Pancreas (tissue), 10 donors: ENCODE results near the gene S100A9. TPM values are rescaled to one million over a fixed set of nuclear protein-coding genes. Genes with fewer than 3 reads are reported as not detected.

Experiments used
- ATAC-seq, 4 donors: fragments of 200-7000 bp; cut with Tn5 transposase; one replicate each; pipeline versions ENCODE4 v1.8.0 to v1.9.1; 2020; ENCODE audit warnings: mild to moderate bottlenecking in 4 of 4, moderate library complexity in 4 of 4
- DNase-seq, 6 donors: peaks; one replicate each; pipeline ENCODE4 v3.0.0-alpha.2; 2020
- FAIRE-seq: peaks from 2 replicates; lab custom pipeline; 2012; peaks lifted over from hg19 to GRCh38; lab: Jason Lieb, UNC
- H3K27ac ChIP-seq, 4 donors: fragments of 200-600 bp; sonication (generic); 1 replicate in 3 of 4; 2 replicates in 1 of 4; pipeline versions ENCODE4 v1.5.0 to v1.8.0; 2020
- H3K27me3 ChIP-seq, 4 donors: fragments of 200-600 bp; one replicate each; pipeline ENCODE4 v1.8.0; 2021
- H3K36me3 ChIP-seq, 3 donors: fragments of 200-600 bp; sonication (generic) in 1 of 3; one replicate each; pipeline versions ENCODE4 v1.5.0 to v1.8.0; 2020 to 2021
- H3K4me1 ChIP-seq, 3 donors: fragments of 200-600 bp; one replicate each; pipeline ENCODE4 v1.8.0; 2021
- H3K4me3 ChIP-seq, 4 donors: fragments of 200-600 bp; sonication (generic) in 2 of 4; one replicate each; pipeline versions ENCODE4 v1.5.0 to v1.8.0; 2020 to 2021
- H3K9me3 ChIP-seq, 4 donors: fragments of 200-600 bp; one replicate each; pipeline ENCODE4 v1.8.0; 2021
- CTCF ChIP-seq, 4 donors: fragments of 200-600 bp; sonication (generic) in 3 of 4; IDR thresholded peaks; one replicate each; pipeline versions ENCODE4 v1.5.0 to v1.8.0; 2021; ENCODE audit warnings: antibody characterized with exemption in 4 of 4
- WGBS, 2 donors: extraction: QIAGEN DNeasy Blood & Tissue Kit; methylation state at CpG; one replicate each; pipeline ENCODE4 v1.1.7; 2013; 5-methylcytosine and 5-hydroxymethylcytosine counted together
- intact Hi-C, 3 donors: fragments of 100-400 bp; cut with DNase I; formaldehyde crosslinking; loops; one replicate each; pipeline versions ENCODE4 v1.11.1 to v1.14.2; 2022
- polyA plus RNA-seq, 2 donors: library from polyadenylated mRNA; stranded (reverse); fragments of 200-250 nt; gene quantifications; one replicate each; pipeline ENCODE4 v1.2.3, GENCODE V29; 2013
- total RNA-seq, 6 donors: library from RNA; stranded (reverse); fragmentation: NEBNext Ultra II Directional in 4 of 6; extraction: Animal tissue kit (Norgen Biotek cat#: 25700) in 4 of 6; gene quantifications; one replicate each; pipeline versions ENCODE4 v1.2.1 to v1.2.4, GENCODE V29; 2021 to 2023
- donor health status: healthy with polysubstance abuse.
- donor health status: DM: no; HTN: no; CAD: no; lungs with moderate emphysema.
- donor health status: DM: no; HTN: no; CAD: no.
- donor health status: control.
- donor health status: control.
- donor health status: Bipolar disorder and iron deficiency.
- donor health status: DM: yes; HTN: yes; CAD: no.
- donor health status: DM: no; HTN: no; CAD: no.
- donor health status: DM: no; HTN: no; CAD: no.
- donor health status: DM: yes; HTN: yes; CAD: no.

S100A9 gene
- total and polyA plus RNA-seq, 8 donors, result 3.9 to 79.6 (median 36.8) TPM

- Histone ChIP-seq H3K4me1 (no peaks in the 10 kb centered on the region), H3K27ac (no peak overlapping the region), H3K4me3 (no peak overlapping the region), H3K9me3 (no peaks in the 10 kb centered on the region), H3K36me3 (no peaks in the 10 kb centered on the region), H3K27me3 (no peaks in the 10 kb centered on the region)
- no peak for DNase-seq
- no peak for FAIRE-seq
- WGBS, 2 donors, result 79 to 88% methylated on average over 10 of the region's 10 CpGs
- no peak for TF ChIP-seq CTCF (IDR thresholded peaks at IDR 0.05)
- ATAC-seq, result no peak
- intact Hi-C loops, result no loop called here
These were observed 17.3 kb upstream of the S100A9 start for GRCh38 chr1:153340356-153340755.

GRCh38 chr1:153341431-153341934 lies 16.2 kb upstream of the S100A9 start:
- ATAC-seq, result no peak
- intact Hi-C loops, result no loop called here
- Histone ChIP-seq H3K27ac (no peak overlapping the region), H3K27me3 (no peaks in the 10 kb centered on the region), H3K4me3 (no peak overlapping the region), H3K36me3 (no peaks in the 10 kb centered on the region), H3K9me3 (no peaks in the 10 kb centered on the region), H3K4me1 (no peaks in the 10 kb centered on the region)
- no peak for FAIRE-seq
- no peak for DNase-seq
- TF ChIP-seq CTCF (IDR thresholded peaks at IDR 0.05), result no peak
- WGBS, 2 donors, result 82 to 87% methylated on average over 4 of the region's 4 CpGs

GRCh38 chr1:153342178-153342577 lies 15.5 kb upstream of the S100A9 start:
- no peaks in the 10 kb centered on the region for H3K36me3 ChIP-seq
- intact Hi-C loops, result no loop called here
- TF ChIP-seq CTCF (IDR thresholded peaks at IDR 0.05), result no peak
- H3K27me3 ChIP-seq, result no peaks in the 10 kb centered on the region
- ATAC-seq, result no peak
- 61 to 70% methylated on average over 3 of the region's 3 CpGs for WGBS, 2 donors
- FAIRE-seq, result no peak
- H3K4me3 ChIP-seq, result no peak overlapping the region
- no peaks in the 10 kb centered on the region for H3K4me1 ChIP-seq
- H3K9me3 ChIP-seq, result no peaks in the 10 kb centered on the region
- DNase-seq, result no peak
- H3K27ac ChIP-seq, result no peak overlapping the region

- Histone ChIP-seq H3K36me3 (no peaks in the 10 kb centered on the region), H3K9me3 (no peaks in the 10 kb centered on the region), H3K4me1 (no peaks in the 10 kb centered on the region), H3K27me3 (no peaks in the 10 kb centered on the region), H3K4me3 (no peak overlapping the region), H3K27ac (peak overlapping the region in 2 of 4 donors; percentile 41 to 47)
- intact Hi-C loops, result no loop called here
- WGBS, 2 donors, result 28 to 29% methylated on average over 5 of the region's 5 CpGs
- DNase-seq, result no peak
- no peak for TF ChIP-seq CTCF (IDR thresholded peaks at IDR 0.05)
- peak in 1 of 4 donors; percentile 42 for ATAC-seq
- FAIRE-seq, result no peak
These were observed 14.5 kb upstream of the S100A9 start for GRCh38 chr1:153343040-153343681.
